Measurements from ENCODE around the gene DLGAP4. TPM values are rescaled to one million over a fixed set of nuclear protein-coding genes. Genes with fewer than 3 reads are reported as not detected.

DLGAP4 gene
- polyA plus RNA-seq, 2 of the 4 experiments (the other 2 are of a cell fraction): 11.9 to 36.7 TPM

DNA sequence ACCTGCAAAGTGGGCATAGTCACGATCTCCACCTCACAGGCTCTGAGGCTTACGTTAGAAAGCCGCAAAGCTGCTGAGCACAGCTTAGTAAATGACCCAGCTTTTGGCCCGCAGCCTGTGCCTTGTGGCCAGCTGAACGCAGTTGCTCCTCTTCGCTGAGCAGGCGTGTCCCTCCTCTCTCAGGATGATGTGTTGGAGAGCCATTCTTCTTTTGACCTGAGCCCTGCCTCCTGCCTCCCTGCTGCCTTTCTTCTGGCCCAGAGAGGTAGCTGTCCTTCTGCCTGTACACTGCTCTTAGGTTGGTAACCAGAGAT is 187.6 kb downstream of the DLGAP4 start:
- FAIRE-seq: no peak

DNA sequence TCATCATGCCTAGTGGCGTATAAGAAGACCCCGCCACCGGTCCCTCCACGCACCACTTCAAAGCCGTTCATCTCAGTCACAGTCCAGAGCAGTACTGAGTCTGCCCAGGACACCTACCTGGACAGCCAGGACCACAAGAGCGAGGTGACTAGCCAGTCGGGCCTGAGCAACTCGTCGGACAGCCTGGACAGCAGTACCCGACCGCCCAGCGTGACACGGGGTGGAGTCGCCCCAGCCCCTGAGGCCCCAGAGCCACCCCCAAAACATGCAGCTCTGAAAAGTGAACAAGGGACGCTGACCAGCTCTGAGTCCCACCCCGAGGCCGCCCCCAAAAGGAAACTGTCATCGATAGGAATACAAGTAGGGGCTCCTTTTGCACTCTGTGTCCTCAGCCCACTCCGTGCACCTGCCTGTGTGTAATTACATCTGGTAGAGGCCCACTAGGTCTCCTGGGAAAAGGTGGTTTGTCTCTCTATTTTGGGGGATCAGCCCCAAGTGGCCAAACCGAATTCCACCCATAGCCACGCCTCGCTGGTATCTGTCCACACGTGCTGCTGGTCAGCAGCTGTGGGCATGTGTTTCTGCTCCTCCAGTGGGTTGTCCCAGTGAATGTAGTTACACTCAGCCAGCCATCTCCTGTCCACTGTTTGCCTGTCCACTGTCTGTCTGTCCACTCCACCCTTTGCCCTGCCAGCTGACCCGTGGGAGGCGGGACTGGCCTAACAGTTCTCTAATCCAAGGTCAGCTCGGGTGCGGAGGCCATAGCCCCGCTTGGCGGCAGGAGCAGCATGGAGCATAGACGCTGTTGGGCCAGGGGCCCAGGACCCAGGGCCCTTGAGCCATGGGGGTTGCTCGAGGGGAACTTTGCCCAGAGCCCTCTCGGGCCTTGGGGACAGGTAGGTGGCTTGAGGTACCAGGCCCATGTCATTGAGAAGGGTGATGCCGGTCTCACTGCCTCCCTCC is 190.8 kb downstream of the DLGAP4 start:
- 94% methylated on average over 31 of the region's 33 CpGs for WGBS (ENCODE audit: missing lambda C conversion rate)
- ChIA-PET CTCF (interaction anchor here (3.0 kb wide), 1 partner anchor 9 kb away, joined by 11 read pairs; no protein-coding TSS in a partner anchor), POLR2A (interaction anchor here (1.1 kb wide), 1 partner anchor 36 kb away, joined by 3 read pairs; no protein-coding TSS in a partner anchor)
- Histone ChIP-seq H3K9me3 (no peaks in the 10 kb centered on the region), H3K4me1 (no peaks in the 10 kb centered on the region), H3K4me3 (no peak overlapping the region), H3K27ac (no peak overlapping the region), H3K4me2 (no peak overlapping the region)
- ATAC-seq (no peak), DNase-seq (ENCODE audit: low read depth in 1 of 2, low spot score in 1 of 2) (no peak), FAIRE-seq (no peak)
- TF ChIP-seq HOXA7 (CRISPR knock-in tag; IDR thresholded peaks at IDR 0.05) (no peak), HDAC2 (IDR thresholded peaks at IDR 0.05) (no peak), MAZ (IDR thresholded peaks at IDR 0.05; ENCODE audit: borderline replicate concordance, low read depth, low read length) (no peak), ZFP36 (IDR thresholded peaks at IDR 0.05; ENCODE audit: borderline replicate concordance, partially characterized antibody) (no peak), CHD4 (IDR thresholded peaks at IDR 0.05; ENCODE audit: borderline replicate concordance) (no peak), FOSL2 (IDR thresholded peaks at IDR 0.05) (no peak), FOSL2 (CRISPR knock-in tag; IDR thresholded peaks at IDR 0.05) (no peak), CHD2 (IDR thresholded peaks at IDR 0.05; ENCODE audit: low read length, partially characterized antibody) (no peak), FOSB (CRISPR knock-in tag; IDR thresholded peaks at IDR 0.05) (no peak), EP300 (IDR thresholded peaks at IDR 0.05) (no peak), ESRRA (IDR thresholded peaks at IDR 0.05; ENCODE audit: borderline replicate concordance, low read length) (no peak), ZNF302 (CRISPR knock-in tag; IDR thresholded peaks at IDR 0.05) (no peak), PHF8 (IDR thresholded peaks at IDR 0.05; ENCODE audit: borderline replicate concordance, low read depth) (no peak)
- TF ChIP-seq, protein P1, sequence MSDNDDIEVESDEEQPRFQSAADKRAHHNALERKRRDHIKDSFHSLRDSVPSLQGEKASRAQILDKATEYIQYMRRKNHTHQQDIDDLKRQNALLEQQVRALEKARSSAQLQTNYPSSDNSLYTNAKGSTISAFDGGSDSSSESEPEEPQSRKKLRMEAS (IDR thresholded peaks at IDR 0.05): no peak

More for the DNA sequence above, 187.6 kb downstream of the DLGAP4 start:
- ATAC-seq: no peak
- ChIA-PET CTCF (interaction anchor here (0.6 to 1.7 kb wide), 3 partner anchors 18 to 190 kb away, joined by 3 to 6 read pairs (median 3); no protein-coding TSS in a partner anchor), POLR2A (no interaction called here)
- DNase-seq (ENCODE audit: low read depth in 1 of 2, low spot score in 1 of 2): no peak
- 86% methylated on average over 7 of the region's 7 CpGs for WGBS (ENCODE audit: missing lambda C conversion rate)
- no peaks in the 10 kb centered on the region for H3K9me3 ChIP-seq
- H3K4me3 ChIP-seq: no peak overlapping the region
- H3K4me1 ChIP-seq: no peaks in the 10 kb centered on the region
- TF ChIP-seq NFE2L2 (conservative IDR thresholded peaks at IDR 0.05; ENCODE audit: low read length) (no peak), HOXA7 (CRISPR knock-in tag; IDR thresholded peaks at IDR 0.05) (no peak), CHD4 (IDR thresholded peaks at IDR 0.05; ENCODE audit: borderline replicate concordance) (no peak), ZSCAN20 (CRISPR knock-in tag; IDR thresholded peaks at IDR 0.05) (no peak), CEBPB (IDR thresholded peaks at IDR 0.05) (no peak), EHMT2 (IDR thresholded peaks at IDR 0.05; ENCODE audit: low read depth) (no peak)
- TF ChIP-seq, protein P2, sequence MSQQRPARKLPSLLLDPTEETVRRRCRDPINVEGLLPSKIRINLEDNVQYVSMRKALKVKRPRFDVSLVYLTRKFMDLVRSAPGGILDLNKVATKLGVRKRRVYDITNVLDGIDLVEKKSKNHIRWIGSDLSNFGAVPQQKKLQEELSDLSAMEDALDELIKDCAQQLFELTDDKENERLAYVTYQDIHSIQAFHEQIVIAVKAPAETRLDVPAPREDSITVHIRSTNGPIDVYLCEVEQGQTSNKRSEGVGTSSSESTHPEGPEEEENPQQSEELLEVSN (IDR thresholded peaks at IDR 0.05; ENCODE audit: borderline replicate concordance, low read depth): no peak
- TF ChIP-seq, protein P3, sequence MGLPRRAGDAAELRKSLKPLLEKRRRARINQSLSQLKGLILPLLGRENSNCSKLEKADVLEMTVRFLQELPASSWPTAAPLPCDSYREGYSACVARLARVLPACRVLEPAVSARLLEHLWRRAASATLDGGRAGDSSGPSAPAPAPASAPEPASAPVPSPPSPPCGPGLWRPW (IDR thresholded peaks at IDR 0.05): no peak
- H3K27ac ChIP-seq: no peak overlapping the region
- H3K4me2 ChIP-seq: no peak overlapping the region

DNA sequence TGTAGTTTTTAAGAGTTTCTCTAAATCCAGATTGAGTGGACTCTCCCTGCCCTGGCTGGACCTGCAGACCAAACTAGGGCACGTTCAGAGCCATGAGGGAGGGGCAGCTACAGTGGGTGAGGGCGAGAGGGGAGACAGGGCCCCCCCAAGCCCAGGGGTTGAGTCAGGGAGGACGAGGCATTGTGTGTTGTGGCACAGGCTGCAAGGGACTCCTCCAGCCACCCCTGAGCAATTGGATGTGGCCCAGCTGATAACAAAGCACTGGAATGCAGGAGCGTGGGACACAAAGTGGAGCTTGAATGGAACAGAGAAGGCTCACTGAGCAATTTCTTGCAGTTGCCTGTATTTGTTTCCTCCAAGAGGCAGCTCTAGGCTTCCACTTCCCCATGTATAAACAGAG is 191.7 kb downstream of the DLGAP4 start:
- Histone ChIP-seq H3K9me3 (no peaks in the 10 kb centered on the region), H3K4me3 (no peak overlapping the region), H3K4me1 (no peaks in the 10 kb centered on the region), H3K4me2 (no peak overlapping the region), H3K27ac (no peak overlapping the region)
- TF ChIP-seq JUN (IDR thresholded peaks at IDR 0.05) (no peak), PHF8 (IDR thresholded peaks at IDR 0.05; ENCODE audit: borderline replicate concordance, low read depth) (no peak), RAD21 (conservative IDR thresholded peaks at IDR 0.05 in 1 of 2, IDR thresholded peaks at IDR 0.05 in 1 of 2) (no peak), CBX2 (IDR thresholded peaks at IDR 0.05; ENCODE audit: borderline replicate concordance, low read depth) (no peak), ESRRA (IDR thresholded peaks at IDR 0.05; ENCODE audit: borderline replicate concordance, low read length) (no peak), CHD2 (IDR thresholded peaks at IDR 0.05; ENCODE audit: low read length, partially characterized antibody) (no peak)
- TF ChIP-seq, protein P4, sequence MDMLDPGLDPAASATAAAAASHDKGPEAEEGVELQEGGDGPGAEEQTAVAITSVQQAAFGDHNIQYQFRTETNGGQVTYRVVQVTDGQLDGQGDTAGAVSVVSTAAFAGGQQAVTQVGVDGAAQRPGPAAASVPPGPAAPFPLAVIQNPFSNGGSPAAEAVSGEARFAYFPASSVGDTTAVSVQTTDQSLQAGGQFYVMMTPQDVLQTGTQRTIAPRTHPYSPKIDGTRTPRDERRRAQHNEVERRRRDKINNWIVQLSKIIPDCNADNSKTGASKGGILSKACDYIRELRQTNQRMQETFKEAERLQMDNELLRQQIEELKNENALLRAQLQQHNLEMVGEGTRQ (IDR thresholded peaks at IDR 0.05): no peak
- TF ChIP-seq, protein P5, sequence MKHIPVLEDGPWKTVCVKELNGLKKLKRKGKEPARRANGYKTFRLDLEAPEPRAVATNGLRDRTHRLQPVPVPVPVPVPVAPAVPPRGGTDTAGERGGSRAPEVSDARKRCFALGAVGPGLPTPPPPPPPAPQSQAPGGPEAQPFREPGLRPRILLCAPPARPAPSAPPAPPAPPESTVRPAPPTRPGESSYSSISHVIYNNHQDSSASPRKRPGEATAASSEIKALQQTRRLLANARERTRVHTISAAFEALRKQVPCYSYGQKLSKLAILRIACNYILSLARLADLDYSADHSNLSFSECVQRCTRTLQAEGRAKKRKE (CRISPR knock-in tag; IDR thresholded peaks at IDR 0.05; ENCODE audit: low read depth): no peak
- DNase-seq (ENCODE audit: low read depth in 1 of 2, low spot score in 1 of 2) (no peak), FAIRE-seq (no peak), ATAC-seq (no peak)
- ChIA-PET POLR2A (interaction anchor here (1.1 kb wide), 1 partner anchor 37 kb away, joined by 3 read pairs; no protein-coding TSS in a partner anchor), CTCF (interaction anchor here (0.6 to 3.0 kb wide), 2 partner anchors 8 to 12 kb away, joined by 3 to 11 read pairs; no protein-coding TSS in a partner anchor)
- WGBS (ENCODE audit: missing lambda C conversion rate): 84% methylated on average over 4 of the region's 4 CpGs
